Cardiac muscle cell (in vitro differentiated cells and primary cell): Measurements from ENCODE around the gene TIMELESS. TPM values are rescaled to one million over a fixed set of nuclear protein-coding genes. Genes with fewer than 3 reads are reported as not detected.

Source experiments
- DNase-seq, 2 donors: peaks; one replicate each; pipeline versions ENCODE4 v3.0.0 to v3.0.0-alpha.2; 2010 to 2017; ENCODE audit warnings: low read depth in 1 of 2, low spot score in 1 of 2
- H3K27ac ChIP-seq: fragments of 200-600 bp; sonication (generic); 2 replicates; pipeline ENCODE4 v1.5.1; 2016
- H3K27me3 ChIP-seq: fragments of 200-600 bp; sonication (generic); 2 replicates; pipeline ENCODE4 v1.6.0; 2016; ENCODE audit warnings: control low read depth
- H3K36me3 ChIP-seq: fragments of 200-600 bp; sonication (generic); 2 replicates; pipeline ENCODE4 v1.5.1; 2016; ENCODE audit warnings: control low read depth
- H3K4me1 ChIP-seq: fragments of 200-600 bp; sonication (generic); 2 replicates; pipeline ENCODE4 v1.8.1; 2017; ENCODE audit warnings: low read depth, mild to moderate bottlenecking, mixed run types
- H3K4me3 ChIP-seq: fragments of 200-600 bp; sonication (generic); 2 replicates; pipeline ENCODE4 v1.5.1; 2016; ENCODE audit warnings: mild to moderate bottlenecking
- H3K9me3 ChIP-seq: fragments of 200-600 bp; sonication (generic); 2 replicates; pipeline ENCODE4 v1.5.1; 2017; ENCODE audit warnings: low read depth, mild to moderate bottlenecking, control low read depth
- polyA plus RNA-seq: library from polyadenylated mRNA; unstranded; fragments of >200 nt; fragmentation: Nextera tagmentation; extraction: Ambion mirVana; gene quantifications from 2 replicates; pipeline ENCODE4 v1.2.1, GENCODE V29; 2016
- total RNA-seq: library from RNA; depleted of rRNA; stranded (reverse); fragments of >200 nt; gene quantifications from 2 replicates; pipeline ENCODE4 v1.2.3, GENCODE V29; 2016
- TF ChIP-seq, protein P1 (sequence below): IDR thresholded peaks from 2 replicates; pipeline ENCODE4 v1.5.1; 2012; ENCODE audit warnings: low read depth, mild to moderate bottlenecking, low read length

TIMELESS gene
- total and polyA plus RNA-seq, 2 experiments from 2014 or later: 19.6 to 22.7 TPM

DNA sequence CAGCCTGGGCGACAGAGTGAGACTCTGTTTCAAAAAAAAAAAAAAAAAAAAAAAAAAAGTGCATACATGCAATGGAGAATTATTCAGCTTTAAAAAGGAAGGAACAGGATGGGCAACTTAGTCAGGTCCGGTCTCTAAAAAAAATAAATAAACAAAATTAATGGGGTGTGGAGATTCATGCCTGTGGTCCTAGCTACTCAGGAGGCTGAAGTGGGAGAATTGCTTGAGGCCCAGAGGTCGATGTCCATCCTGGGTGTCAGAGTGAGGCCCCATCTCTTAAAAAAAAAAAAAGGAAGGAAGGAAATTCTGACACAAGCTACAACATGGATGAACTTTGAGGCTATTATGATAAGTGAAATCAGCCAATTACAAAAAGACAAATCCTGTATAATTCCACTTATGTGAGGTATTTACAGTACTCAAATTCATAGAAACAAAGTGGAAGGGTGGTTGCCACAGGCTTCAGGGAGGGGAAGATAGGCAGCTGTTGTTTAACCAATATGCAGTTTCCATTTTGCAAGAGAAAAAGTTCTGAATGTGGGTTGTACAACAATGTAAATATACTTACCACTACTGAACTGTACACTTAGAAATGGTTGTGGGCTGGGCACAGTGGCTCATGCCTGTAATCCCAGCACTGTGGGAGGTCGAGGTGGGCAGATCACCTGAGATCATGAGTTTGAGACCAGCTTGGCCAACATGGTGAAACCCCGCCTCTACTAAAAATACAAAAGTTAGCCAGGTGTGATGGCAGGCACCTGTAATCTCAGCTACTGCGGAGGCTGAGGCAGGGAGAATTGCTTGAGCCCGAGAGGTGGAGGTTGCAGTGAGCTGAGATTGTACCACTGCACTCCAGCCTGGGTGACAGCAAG, 74.3 kb downstream of the TIMELESS start:
- Histone ChIP-seq H3K27ac (no peak overlapping the region), H3K9me3 (no peaks in the 10 kb centered on the region), H3K36me3 (no peaks in the 10 kb centered on the region), H3K4me1 (no peaks in the 10 kb centered on the region), H3K27me3 (no peaks in the 10 kb centered on the region), H3K4me3 (no peak overlapping the region)
- DNase-seq: no peak
- TF ChIP-seq, protein P1, sequence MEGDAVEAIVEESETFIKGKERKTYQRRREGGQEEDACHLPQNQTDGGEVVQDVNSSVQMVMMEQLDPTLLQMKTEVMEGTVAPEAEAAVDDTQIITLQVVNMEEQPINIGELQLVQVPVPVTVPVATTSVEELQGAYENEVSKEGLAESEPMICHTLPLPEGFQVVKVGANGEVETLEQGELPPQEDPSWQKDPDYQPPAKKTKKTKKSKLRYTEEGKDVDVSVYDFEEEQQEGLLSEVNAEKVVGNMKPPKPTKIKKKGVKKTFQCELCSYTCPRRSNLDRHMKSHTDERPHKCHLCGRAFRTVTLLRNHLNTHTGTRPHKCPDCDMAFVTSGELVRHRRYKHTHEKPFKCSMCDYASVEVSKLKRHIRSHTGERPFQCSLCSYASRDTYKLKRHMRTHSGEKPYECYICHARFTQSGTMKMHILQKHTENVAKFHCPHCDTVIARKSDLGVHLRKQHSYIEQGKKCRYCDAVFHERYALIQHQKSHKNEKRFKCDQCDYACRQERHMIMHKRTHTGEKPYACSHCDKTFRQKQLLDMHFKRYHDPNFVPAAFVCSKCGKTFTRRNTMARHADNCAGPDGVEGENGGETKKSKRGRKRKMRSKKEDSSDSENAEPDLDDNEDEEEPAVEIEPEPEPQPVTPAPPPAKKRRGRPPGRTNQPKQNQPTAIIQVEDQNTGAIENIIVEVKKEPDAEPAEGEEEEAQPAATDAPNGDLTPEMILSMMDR: no peak

GRCh38 chr12:56373515-56373914, 75.7 kb downstream of the TIMELESS start:
- Histone ChIP-seq H3K4me1 (no peaks in the 10 kb centered on the region), H3K4me3 (no peak overlapping the region), H3K27me3 (no peaks in the 10 kb centered on the region), H3K36me3 (no peaks in the 10 kb centered on the region), H3K9me3 (no peaks in the 10 kb centered on the region), H3K27ac (no peak overlapping the region)
- DNase-seq: no peak
- TF ChIP-seq, protein P1: no peak

DNA sequence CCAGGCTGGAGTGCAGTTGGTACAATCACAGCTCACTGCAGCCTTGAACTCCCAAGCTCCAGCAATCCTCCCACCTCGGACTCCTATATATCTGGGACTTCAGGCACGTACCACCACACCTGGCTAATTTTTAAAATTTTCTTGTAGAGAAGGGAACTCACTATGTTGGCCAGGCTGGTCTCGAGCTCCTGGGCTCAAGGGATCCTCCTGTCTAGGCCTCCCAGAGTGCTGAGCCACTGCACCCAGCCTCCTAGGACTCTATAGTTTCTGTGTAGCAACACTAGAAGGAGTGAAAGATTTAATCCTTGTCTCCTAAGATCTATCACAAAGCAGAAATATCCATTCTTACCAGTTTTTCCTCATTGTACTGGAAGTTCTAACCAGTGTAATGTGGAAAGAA, 82.3 kb downstream of the TIMELESS start:
- Histone ChIP-seq H3K4me1 (no peaks in the 10 kb centered on the region), H3K27me3 (peaks cover 4% of the 10 kb centered on the region), H3K9me3 (no peaks in the 10 kb centered on the region), H3K27ac (no peak overlapping the region), H3K36me3 (no peaks in the 10 kb centered on the region), H3K4me3 (no peak overlapping the region)
- DNase-seq: no peak
- TF ChIP-seq, protein P1: no peak

Other genes starting within 250 kb of the TIMELESS start
- gene RNF41, start 227.5 kb downstream of the TIMELESS start, total RNA-seq: 37.2 and 55.7 TPM in 2 replicates
- 17.3 and 21.1 TPM in 2 replicates for gene RNF41, start 227.5 kb downstream of the TIMELESS start, polyA plus RNA-seq
- gene NABP2, start 225.1 kb downstream of the TIMELESS start, total RNA-seq: 14.8 and 32.0 TPM in 2 replicates
- 6.8 and 10.7 TPM in 2 replicates for gene NABP2, start 225.1 kb downstream of the TIMELESS start, polyA plus RNA-seq
- gene SLC39A5, start 219.4 kb downstream of the TIMELESS start, total RNA-seq: 0.67 TPM in 1 of 2 replicates, not detected in the other
- 1.0 TPM in 1 of 2 replicates, not detected in the other for gene SLC39A5, start 219.4 kb downstream of the TIMELESS start, polyA plus RNA-seq
- gene ANKRD52, start 191.0 kb downstream of the TIMELESS start, total RNA-seq: 18.0 and 19.3 TPM in 2 replicates
- gene ANKRD52, start 191.0 kb downstream of the TIMELESS start, polyA plus RNA-seq: 34.9 and 37.7 TPM in 2 replicates
- 40.3 and 53.6 TPM in 2 replicates for gene COQ10A, start 182.5 kb downstream of the TIMELESS start, total RNA-seq
- 65.6 and 67.2 TPM in 2 replicates for gene COQ10A, start 182.5 kb downstream of the TIMELESS start, polyA plus RNA-seq
- 280 and 360 TPM in 2 replicates for gene CS, start 149.1 kb downstream of the TIMELESS start, total RNA-seq
- 243 and 289 TPM in 2 replicates for gene CS, start 149.1 kb downstream of the TIMELESS start, polyA plus RNA-seq
- 85.3 and 107 TPM in 2 replicates for gene CNPY2, start 133.4 kb downstream of the TIMELESS start, total RNA-seq
- gene CNPY2, start 133.4 kb downstream of the TIMELESS start, polyA plus RNA-seq: 245 and 302 TPM in 2 replicates
- 52.6 and 63.1 TPM in 2 replicates for gene PAN2, start 115.4 kb downstream of the TIMELESS start, total RNA-seq
- gene PAN2, start 115.4 kb downstream of the TIMELESS start, polyA plus RNA-seq: 72.7 and 76.0 TPM in 2 replicates
- 0.63 TPM in 1 of 2 replicates, not detected in the other for gene IL23A, start 110.5 kb downstream of the TIMELESS start, total RNA-seq
- 0.52 TPM in 1 of 2 replicates, not detected in the other for gene IL23A, start 110.5 kb downstream of the TIMELESS start, polyA plus RNA-seq
- gene STAT2, start 89.3 kb downstream of the TIMELESS start, total RNA-seq: 59.4 and 78.7 TPM in 2 replicates
- 56.2 and 78.5 TPM in 2 replicates for gene STAT2, start 89.3 kb downstream of the TIMELESS start, polyA plus RNA-seq
- gene APOF, start 86.6 kb downstream of the TIMELESS start, total RNA-seq: not detected in 2 replicates
- gene APOF, start 86.6 kb downstream of the TIMELESS start, polyA plus RNA-seq: not detected in 2 replicates
- not detected in 2 replicates for gene MIP, start 5.2 kb upstream of the TIMELESS start, total RNA-seq
- 0.29 and 1.4 TPM in 2 replicates for gene MIP, start 5.2 kb upstream of the TIMELESS start, polyA plus RNA-seq
- gene SPRYD4, start 19.2 kb upstream of the TIMELESS start, total RNA-seq: 3.6 and 4.9 TPM in 2 replicates
- 4.4 and 5.3 TPM in 2 replicates for gene SPRYD4, start 19.2 kb upstream of the TIMELESS start, polyA plus RNA-seq
- 1.3 and 1.4 TPM in 2 replicates for gene GLS2, start 38.7 kb upstream of the TIMELESS start, total RNA-seq
- gene GLS2, start 38.7 kb upstream of the TIMELESS start, polyA plus RNA-seq: 1.2 and 1.3 TPM in 2 replicates
- gene RBMS2, start 72.4 kb upstream of the TIMELESS start, total RNA-seq: 8.5 and 11.4 TPM in 2 replicates
- 13.1 and 14.6 TPM in 2 replicates for gene RBMS2, start 72.4 kb upstream of the TIMELESS start, polyA plus RNA-seq
- 72.4 and 153 TPM in 2 replicates for gene BAZ2A, start 180.9 kb upstream of the TIMELESS start, total RNA-seq
- 65.0 and 104 TPM in 2 replicates for gene BAZ2A, start 180.9 kb upstream of the TIMELESS start, polyA plus RNA-seq
- 1,322 and 1,661 TPM in 2 replicates for gene ATP5F1B, start 196.6 kb upstream of the TIMELESS start, total RNA-seq
- gene ATP5F1B, start 196.6 kb upstream of the TIMELESS start, polyA plus RNA-seq: 3,161 and 3,964 TPM in 2 replicates
- gene PTGES3, start 238.9 kb upstream of the TIMELESS start, total RNA-seq: 59.9 and 82.2 TPM in 2 replicates
- 210 and 262 TPM in 2 replicates for gene PTGES3, start 238.9 kb upstream of the TIMELESS start, polyA plus RNA-seq